Measurements from ENCODE around the gene LAMTOR2.

Gene LAMTOR2

GRCh38 chr1:156081917-156082308 is 27.3 kb downstream of the LAMTOR2 start:
- Histone ChIP-seq H3K79me2 (ENCODE audit: insufficient read depth, low read length) (no peaks in the 10 kb centered on the region), H3F3A (ENCODE audit: insufficient read depth) (no peaks in the 10 kb centered on the region), H3K36me3 (ENCODE audit: low read length) (no peaks in the 10 kb centered on the region), H3K4me2 (ENCODE audit: low read depth, low read length, poor library complexity, severe bottlenecking) (peak overlapping the region; percentile 79), H3K9me3 (ENCODE audit: insufficient read depth, low read length) (no peaks in the 10 kb centered on the region), H2AFZ (ENCODE audit: low read depth, low read length, severe bottlenecking) (peak overlapping the region; percentile 67), H3K9ac (ENCODE audit: low read length) (peak overlapping the region; percentile 56), H3K27me3 (ENCODE audit: low read length) (no peaks in the 10 kb centered on the region), H4K20me1 (ENCODE audit: low read depth, low read length) (no peaks in the 10 kb centered on the region), H3K9me2 (replicated peaks; ENCODE audit: insufficient read depth, low read length) (no peaks in the 10 kb centered on the region), H3K27ac (ENCODE audit: low read depth, low read length) (no peak overlapping the region), H3K4me3 (ENCODE audit: insufficient read depth, low read length, poor library complexity, severe bottlenecking) (peak overlapping the region; percentile 70)
- TF ChIP-seq EZH2phosphoT487 (conservative IDR thresholded peaks at IDR 0.05; ENCODE audit: low read length): no peak
- TF ChIP-seq, protein P1, sequence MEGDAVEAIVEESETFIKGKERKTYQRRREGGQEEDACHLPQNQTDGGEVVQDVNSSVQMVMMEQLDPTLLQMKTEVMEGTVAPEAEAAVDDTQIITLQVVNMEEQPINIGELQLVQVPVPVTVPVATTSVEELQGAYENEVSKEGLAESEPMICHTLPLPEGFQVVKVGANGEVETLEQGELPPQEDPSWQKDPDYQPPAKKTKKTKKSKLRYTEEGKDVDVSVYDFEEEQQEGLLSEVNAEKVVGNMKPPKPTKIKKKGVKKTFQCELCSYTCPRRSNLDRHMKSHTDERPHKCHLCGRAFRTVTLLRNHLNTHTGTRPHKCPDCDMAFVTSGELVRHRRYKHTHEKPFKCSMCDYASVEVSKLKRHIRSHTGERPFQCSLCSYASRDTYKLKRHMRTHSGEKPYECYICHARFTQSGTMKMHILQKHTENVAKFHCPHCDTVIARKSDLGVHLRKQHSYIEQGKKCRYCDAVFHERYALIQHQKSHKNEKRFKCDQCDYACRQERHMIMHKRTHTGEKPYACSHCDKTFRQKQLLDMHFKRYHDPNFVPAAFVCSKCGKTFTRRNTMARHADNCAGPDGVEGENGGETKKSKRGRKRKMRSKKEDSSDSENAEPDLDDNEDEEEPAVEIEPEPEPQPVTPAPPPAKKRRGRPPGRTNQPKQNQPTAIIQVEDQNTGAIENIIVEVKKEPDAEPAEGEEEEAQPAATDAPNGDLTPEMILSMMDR (IDR thresholded peaks at IDR 0.05; ENCODE audit: insufficient read depth, low read length, poor library complexity, severe bottlenecking): no peak

DNA sequence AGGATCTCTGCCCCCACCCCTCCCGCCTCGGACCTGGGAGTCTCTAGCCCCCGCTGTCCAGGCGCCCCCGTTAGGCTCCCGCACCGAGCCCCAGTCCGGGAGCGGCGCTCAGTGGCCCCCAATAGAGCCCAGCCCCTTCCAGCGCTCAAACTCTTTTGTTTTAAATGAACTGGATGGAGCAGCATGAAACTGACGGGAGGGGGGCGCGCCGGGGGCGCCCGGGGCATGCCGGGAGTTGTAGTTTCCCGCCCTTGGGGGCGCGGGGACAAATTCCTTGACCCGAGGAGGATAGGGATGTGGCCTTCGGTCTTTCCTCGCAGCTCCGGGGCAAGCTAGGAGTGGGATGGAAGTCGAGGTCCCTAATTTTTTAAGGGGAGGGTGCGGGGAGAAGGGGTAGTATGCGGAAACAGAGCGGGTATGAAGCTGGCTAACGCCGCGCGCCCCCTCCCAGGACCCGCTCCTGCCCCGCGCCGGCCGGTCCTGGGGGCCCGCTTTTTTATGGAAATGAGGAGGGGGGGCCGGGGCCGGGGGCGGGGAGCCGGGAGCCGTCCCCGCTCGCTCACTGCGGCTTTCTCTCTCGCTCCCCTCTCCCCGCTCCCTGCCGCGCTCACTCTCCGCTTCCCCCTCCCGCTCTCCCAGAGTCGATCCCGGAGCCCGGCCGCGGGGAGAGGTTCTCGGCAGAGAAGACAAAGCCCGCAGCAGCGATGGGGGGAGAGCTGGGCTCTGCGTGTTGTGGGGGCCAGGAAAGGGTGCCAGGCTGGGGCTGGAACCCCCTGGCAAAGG is 27.9 kb downstream of the LAMTOR2 start, which contains the start of gene MEX3A:
Gene MEX3A, minus strand, starts transcription at position 157 of the 783 bp plus-strand sequence. CDS start 467 bp downstream, outside the sequence.
- Histone ChIP-seq H2AFZ (ENCODE audit: low read depth, low read length, severe bottlenecking) (peak within 1 kb of the TSS; percentile 67), H3K4me3 (ENCODE audit: insufficient read depth, low read length, poor library complexity, severe bottlenecking) (peak within 1 kb of the TSS; percentile 70), H3F3A (ENCODE audit: insufficient read depth) (no peaks in the 10 kb centered on the region), H3K36me3 (ENCODE audit: low read length) (no peaks in the 10 kb centered on the region), H4K20me1 (ENCODE audit: low read depth, low read length) (no peaks in the 10 kb centered on the region), H3K27me3 (ENCODE audit: low read length) (no peaks in the 10 kb centered on the region), H3K79me2 (ENCODE audit: insufficient read depth, low read length) (no peaks in the 10 kb centered on the region), H3K9ac (ENCODE audit: low read length) (peak within 1 kb of the TSS; percentile 56), H3K9me2 (replicated peaks; ENCODE audit: insufficient read depth, low read length) (no peaks in the 10 kb centered on the region), H3K9me3 (ENCODE audit: insufficient read depth, low read length) (no peaks in the 10 kb centered on the region), H3K4me2 (ENCODE audit: low read depth, low read length, poor library complexity, severe bottlenecking) (peak within 1 kb of the TSS; percentile 79), H3K27ac (ENCODE audit: low read depth, low read length) (no peak within 1 kb of the TSS)
- TF ChIP-seq EZH2phosphoT487 (conservative IDR thresholded peaks at IDR 0.05; ENCODE audit: low read length): no peak
- TF ChIP-seq, protein P1 (IDR thresholded peaks at IDR 0.05; ENCODE audit: insufficient read depth, low read length, poor library complexity, severe bottlenecking): no peak

- Histone ChIP-seq H3K79me2 (ENCODE audit: insufficient read depth, low read length) (no peaks in the 10 kb centered on the region), H3F3A (ENCODE audit: insufficient read depth) (no peaks in the 10 kb centered on the region), H3K27me3 (ENCODE audit: low read length) (no peaks in the 10 kb centered on the region), H3K9ac (ENCODE audit: low read length) (no peak overlapping the region), H3K4me3 (ENCODE audit: insufficient read depth, low read length, poor library complexity, severe bottlenecking) (no peak overlapping the region), H3K9me2 (replicated peaks; ENCODE audit: insufficient read depth, low read length) (no peaks in the 10 kb centered on the region), H3K27ac (ENCODE audit: low read depth, low read length) (no peak overlapping the region), H2AFZ (ENCODE audit: low read depth, low read length, severe bottlenecking) (no peak overlapping the region), H4K20me1 (ENCODE audit: low read depth, low read length) (no peaks in the 10 kb centered on the region), H3K36me3 (ENCODE audit: low read length) (no peaks in the 10 kb centered on the region), H3K4me2 (ENCODE audit: low read depth, low read length, poor library complexity, severe bottlenecking) (no peak overlapping the region), H3K9me3 (ENCODE audit: insufficient read depth, low read length) (no peaks in the 10 kb centered on the region)
- TF ChIP-seq, protein P1 (IDR thresholded peaks at IDR 0.05; ENCODE audit: insufficient read depth, low read length, poor library complexity, severe bottlenecking): no peak
- TF ChIP-seq EZH2phosphoT487 (conservative IDR thresholded peaks at IDR 0.05; ENCODE audit: low read length): no peak
These were observed 29.5 kb downstream of the LAMTOR2 start for GRCh38 chr1:156083800-156084790.

Measured in SU-DHL-6 (cell line).